Stomach smooth muscle (tissue), 2 donors: ENCODE results near the gene TMEM178B.

Experiments used
- H3K27ac ChIP-seq: one replicate; pipeline ENCODE4 v1.7.0; 2013; ENCODE audit warnings: mild to moderate bottlenecking, low read length, inconsistent platforms
- H3K27me3 ChIP-seq, 2 donors: one replicate each; pipeline ENCODE4 v1.7.0; 2013; ENCODE audit warnings: low read length in 2 of 2; ENCODE audit not compliant: insufficient read depth in 2 of 2, control insufficient read depth in 1 of 2
- H3K36me3 ChIP-seq, 2 donors: one replicate each; pipeline ENCODE4 v1.7.0; 2013; ENCODE audit warnings: low read length in 2 of 2; ENCODE audit not compliant: control insufficient read depth in 2 of 2, insufficient read depth in 2 of 2
- H3K4me1 ChIP-seq: one replicate; pipeline ENCODE4 v1.7.0; 2013; ENCODE audit warnings: low read length; ENCODE audit not compliant: control insufficient read depth, insufficient read depth
- H3K4me3 ChIP-seq, 2 donors: one replicate each; pipeline ENCODE4 v1.7.0; 2013; ENCODE audit warnings: low read length in 2 of 2
- H3K9ac ChIP-seq, 2 donors: one replicate each; pipeline ENCODE4 v1.7.0; 2013; ENCODE audit warnings: low read length in 2 of 2, mild to moderate bottlenecking in 1 of 2
- H3K9me3 ChIP-seq, 2 donors: one replicate each; pipeline ENCODE4 v1.7.0; 2013; ENCODE audit warnings: low read length in 2 of 2; ENCODE audit not compliant: control insufficient read depth in 2 of 2
- donor health status: healthy.
- donor health status: Pancreatic carcinoma.

Gene TMEM178B

GRCh38 chr7:141144921-141145629, 71.2 kb downstream of the TMEM178B start:
- no peak overlapping the region for H3K4me3 ChIP-seq
- no peaks in the 10 kb centered on the region for H3K27me3 ChIP-seq

GRCh38 chr7:141145630-141145982, 71.7 kb downstream of the TMEM178B start:
- Histone ChIP-seq H3K27ac (no peak overlapping the region), H3K9ac (no peak overlapping the region), H3K4me3 (no peak overlapping the region), H3K9me3 (peaks cover 0 to 6% of the 10 kb centered on the region in 2 donors), H3K27me3 (no peaks in the 10 kb centered on the region), H3K36me3 (no peaks in the 10 kb centered on the region), H3K4me1 (no peaks in the 10 kb centered on the region)

More at GRCh38 chr7:141144921-141145629, 71.2 kb downstream of the TMEM178B start:
- H3K4me1 ChIP-seq = no peaks in the 10 kb centered on the region
- H3K36me3 ChIP-seq = no peaks in the 10 kb centered on the region
- H3K9ac ChIP-seq = no peak overlapping the region
- peaks cover 0 to 6% of the 10 kb centered on the region in 2 donors for H3K9me3 ChIP-seq
- no peak overlapping the region for H3K27ac ChIP-seq

- H3K9ac ChIP-seq = no peak overlapping the region
- H3K4me1 ChIP-seq = no peaks in the 10 kb centered on the region
- no peaks in the 10 kb centered on the region for H3K27me3 ChIP-seq
- no peak overlapping the region for H3K27ac ChIP-seq
- no peak overlapping the region for H3K4me3 ChIP-seq
- H3K36me3 ChIP-seq = no peaks in the 10 kb centered on the region
- H3K9me3 ChIP-seq = peaks cover 0 to 6% of the 10 kb centered on the region in 2 donors
Measured at GRCh38 chr7:141147482-141147881, 73.6 kb downstream of the TMEM178B start.

DNA sequence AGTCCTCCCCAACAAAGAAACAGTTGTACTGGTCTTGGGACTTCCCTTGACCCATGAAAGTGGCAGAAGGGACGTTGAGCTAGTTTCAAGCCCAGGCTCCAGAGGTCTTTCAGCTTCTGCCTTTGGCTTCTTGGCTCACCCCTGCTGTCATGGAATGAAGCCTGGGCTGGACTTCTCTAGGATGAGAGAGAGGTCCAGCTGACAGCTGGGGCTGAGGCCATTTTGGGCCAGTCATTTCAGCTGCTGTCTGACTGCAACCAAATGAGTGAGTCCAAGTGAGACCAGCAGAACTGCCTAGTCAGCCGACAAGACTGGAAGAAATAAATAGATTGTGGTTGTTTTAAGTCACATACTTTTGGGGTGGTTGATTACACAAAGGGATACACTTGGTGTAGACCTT, 76.6 kb downstream of the TMEM178B start:
- no peak overlapping the region for H3K27ac ChIP-seq
- H3K9me3 ChIP-seq = peaks cover 0 to 6% of the 10 kb centered on the region in 2 donors
- no peaks in the 10 kb centered on the region for H3K27me3 ChIP-seq
- no peak overlapping the region for H3K9ac ChIP-seq
- no peaks in the 10 kb centered on the region for H3K4me1 ChIP-seq
- no peak overlapping the region for H3K4me3 ChIP-seq
- H3K36me3 ChIP-seq = no peaks in the 10 kb centered on the region

DNA sequence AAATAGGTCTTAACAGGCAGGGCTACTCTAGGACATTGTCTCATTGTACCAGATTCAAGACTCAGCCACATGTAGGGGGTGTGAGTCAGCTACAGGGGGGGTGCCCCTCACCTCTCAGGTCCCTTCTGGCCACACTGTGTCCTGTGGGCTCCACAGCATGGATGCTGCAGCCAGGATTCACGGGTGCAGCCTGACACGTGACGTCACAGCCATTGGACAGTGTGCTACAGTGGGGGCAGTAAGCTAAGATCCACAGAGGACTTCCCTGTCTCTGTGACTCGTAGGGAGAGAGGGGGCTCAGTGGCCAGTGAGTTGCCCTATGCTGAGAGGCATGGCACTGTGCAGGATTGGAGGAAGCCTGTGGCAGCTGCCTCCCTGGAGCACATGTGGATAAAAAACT, 77.9 kb downstream of the TMEM178B start:
- H3K4me1 ChIP-seq = no peaks in the 10 kb centered on the region
- no peak overlapping the region for H3K9ac ChIP-seq
- no peak overlapping the region for H3K4me3 ChIP-seq
- no peak overlapping the region for H3K27ac ChIP-seq
- peaks cover 0 to 6% of the 10 kb centered on the region in 2 donors for H3K9me3 ChIP-seq
- no peaks in the 10 kb centered on the region for H3K27me3 ChIP-seq
- no peaks in the 10 kb centered on the region for H3K36me3 ChIP-seq

- Histone ChIP-seq H3K27me3 (no peaks in the 10 kb centered on the region), H3K9ac (no peak overlapping the region), H3K4me3 (no peak overlapping the region), H3K9me3 (no peaks in the 10 kb centered on the region), H3K4me1 (no peaks in the 10 kb centered on the region), H3K36me3 (no peaks in the 10 kb centered on the region), H3K27ac (no peak overlapping the region)
Measured at GRCh38 chr7:141153231-141153630, 79.4 kb downstream of the TMEM178B start.

DNA sequence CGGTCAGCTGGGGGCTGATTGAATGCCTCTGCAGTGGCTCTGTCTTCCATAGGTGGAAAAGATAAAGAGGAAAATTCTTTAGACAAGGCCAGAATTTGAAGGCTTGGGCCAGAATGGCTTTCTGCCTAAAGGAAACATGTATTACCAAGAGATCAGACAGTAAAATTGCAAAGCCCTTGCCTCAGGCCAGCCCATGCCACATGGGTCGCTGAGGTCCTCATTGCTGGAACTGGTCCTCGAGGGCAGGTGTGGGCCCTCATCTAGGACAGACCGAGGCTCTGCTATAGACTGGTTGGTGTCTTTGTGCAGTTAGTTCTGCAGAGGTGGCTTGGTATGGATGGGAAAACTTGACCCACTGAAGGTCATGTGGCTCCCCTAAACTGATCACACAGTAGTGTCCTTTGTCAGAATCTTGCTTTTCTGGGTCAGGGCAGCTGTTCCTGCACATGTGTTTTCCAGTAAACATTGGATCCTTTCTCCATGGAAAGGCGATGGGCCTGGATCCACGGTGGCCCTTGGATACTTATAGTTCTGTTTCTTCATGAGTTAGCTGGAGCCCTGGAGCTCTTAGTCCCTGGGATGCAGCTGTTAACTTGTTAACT, 80.4 kb downstream of the TMEM178B start:
- Histone ChIP-seq H3K36me3 (no peaks in the 10 kb centered on the region), H3K9me3 (no peaks in the 10 kb centered on the region), H3K9ac (no peak overlapping the region), H3K27ac (no peak overlapping the region), H3K4me3 (no peak overlapping the region), H3K4me1 (no peaks in the 10 kb centered on the region), H3K27me3 (no peaks in the 10 kb centered on the region)

GRCh38 chr7:141156407-141156806, 82.5 kb downstream of the TMEM178B start:
- Histone ChIP-seq H3K36me3 (no peaks in the 10 kb centered on the region), H3K9me3 (no peaks in the 10 kb centered on the region), H3K4me1 (no peaks in the 10 kb centered on the region), H3K27me3 (no peaks in the 10 kb centered on the region), H3K4me3 (no peak overlapping the region), H3K9ac (no peak overlapping the region), H3K27ac (no peak overlapping the region)

DNA sequence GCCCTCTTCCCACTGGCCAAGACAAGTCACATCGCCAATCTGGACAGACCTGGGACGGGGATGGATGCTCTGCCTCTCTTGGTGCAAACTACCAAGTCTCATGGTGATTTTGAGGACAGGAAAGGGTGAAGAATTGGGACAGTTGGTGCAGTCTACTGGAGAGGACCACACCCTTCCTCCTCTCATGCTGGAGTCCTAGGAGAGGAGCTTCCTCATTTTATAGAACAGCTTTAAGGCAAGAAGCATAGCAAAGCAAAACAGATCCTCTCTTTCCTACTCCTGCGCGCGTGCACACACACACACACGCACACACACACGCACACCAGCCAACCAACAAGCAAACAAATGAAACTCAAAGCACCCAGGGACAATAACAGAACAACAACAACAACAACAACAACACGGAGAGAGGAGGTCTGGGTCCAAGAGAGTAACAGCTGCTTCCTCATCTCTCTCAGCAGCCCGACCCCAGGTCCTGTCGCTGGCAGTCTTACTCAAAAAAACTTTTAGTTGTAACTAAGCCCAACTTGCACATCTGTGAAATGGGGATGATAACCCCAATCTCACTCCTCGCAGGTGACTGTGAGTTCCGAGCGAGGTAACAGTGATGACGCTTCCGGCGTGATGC, 83.4 kb downstream of the TMEM178B start:
- Histone ChIP-seq H3K27me3 (no peaks in the 10 kb centered on the region), H3K9me3 (no peaks in the 10 kb centered on the region), H3K4me1 (no peaks in the 10 kb centered on the region), H3K4me3 (no peak overlapping the region), H3K27ac (no peak overlapping the region), H3K36me3 (no peaks in the 10 kb centered on the region), H3K9ac (no peak overlapping the region)

- Histone ChIP-seq H3K9ac (no peak overlapping the region), H3K27ac (no peak overlapping the region), H3K4me3 (no peak overlapping the region), H3K9me3 (peaks cover 4 to 5% of the 10 kb centered on the region in 2 donors), H3K36me3 (no peaks in the 10 kb centered on the region), H3K27me3 (no peaks in the 10 kb centered on the region), H3K4me1 (no peaks in the 10 kb centered on the region)
Measured at GRCh38 chr7:141158561-141158960, 84.7 kb downstream of the TMEM178B start.
